ENCODE data around the gene CTNND2. TPM values are rescaled to one million over a fixed set of nuclear protein-coding genes. Genes with fewer than 3 reads are reported as not detected.

The CTNND2 gene
- total and polyA plus RNA-seq, 8 donors, result 9.2 to 62.8 (median 43.7) TPM

DNA sequence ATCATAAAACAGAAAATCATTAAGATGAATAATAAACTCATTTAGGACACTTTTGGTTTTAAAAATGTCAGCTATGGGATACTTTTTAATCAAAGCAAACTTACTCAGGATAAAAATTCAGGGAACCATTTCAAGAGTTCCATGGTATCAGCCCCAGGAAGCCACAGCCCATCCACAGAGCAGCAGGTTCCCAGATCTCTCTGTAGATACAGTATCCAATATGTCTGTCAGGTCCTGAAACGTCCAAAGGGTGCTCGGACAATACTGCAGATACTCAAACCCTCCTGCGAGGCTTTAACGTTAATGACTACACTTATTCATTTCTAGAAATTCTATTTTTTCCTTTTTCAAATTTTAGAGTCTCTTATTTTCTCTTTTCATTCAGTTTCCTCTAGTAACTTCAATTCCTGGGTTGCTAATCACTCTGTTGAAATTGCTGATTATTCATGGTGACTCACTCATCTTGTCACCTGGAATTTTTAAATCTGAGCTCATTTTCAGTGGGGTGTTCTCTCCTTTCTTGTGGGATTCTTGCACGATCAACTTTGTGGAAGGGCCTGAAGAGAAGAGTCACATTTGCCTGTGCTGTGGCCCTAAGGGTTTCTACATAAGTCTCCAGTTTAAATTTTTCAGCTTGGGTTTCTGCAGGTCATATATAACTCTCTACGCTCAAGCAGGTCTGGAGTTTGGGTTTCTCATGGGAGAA lies 435.8 kb downstream of the CTNND2 start:
- no peak for DNase-seq
- intact Hi-C loops (cut with DNase I), result no loop called here
- no peaks in the 10 kb centered on the region for H3K9me3 ChIP-seq
- no peak overlapping the region for H3K27ac ChIP-seq
- 92 to 95% methylated on average over 6 of the region's 6 CpGs for WGBS, 2 donors
- no peaks in the 10 kb centered on the region for H3K27me3 ChIP-seq
- H3K4me3 ChIP-seq, result no peak overlapping the region
- ATAC-seq, result peak in 1 of 4 donors; percentile 18
- TF ChIP-seq, protein P1, sequence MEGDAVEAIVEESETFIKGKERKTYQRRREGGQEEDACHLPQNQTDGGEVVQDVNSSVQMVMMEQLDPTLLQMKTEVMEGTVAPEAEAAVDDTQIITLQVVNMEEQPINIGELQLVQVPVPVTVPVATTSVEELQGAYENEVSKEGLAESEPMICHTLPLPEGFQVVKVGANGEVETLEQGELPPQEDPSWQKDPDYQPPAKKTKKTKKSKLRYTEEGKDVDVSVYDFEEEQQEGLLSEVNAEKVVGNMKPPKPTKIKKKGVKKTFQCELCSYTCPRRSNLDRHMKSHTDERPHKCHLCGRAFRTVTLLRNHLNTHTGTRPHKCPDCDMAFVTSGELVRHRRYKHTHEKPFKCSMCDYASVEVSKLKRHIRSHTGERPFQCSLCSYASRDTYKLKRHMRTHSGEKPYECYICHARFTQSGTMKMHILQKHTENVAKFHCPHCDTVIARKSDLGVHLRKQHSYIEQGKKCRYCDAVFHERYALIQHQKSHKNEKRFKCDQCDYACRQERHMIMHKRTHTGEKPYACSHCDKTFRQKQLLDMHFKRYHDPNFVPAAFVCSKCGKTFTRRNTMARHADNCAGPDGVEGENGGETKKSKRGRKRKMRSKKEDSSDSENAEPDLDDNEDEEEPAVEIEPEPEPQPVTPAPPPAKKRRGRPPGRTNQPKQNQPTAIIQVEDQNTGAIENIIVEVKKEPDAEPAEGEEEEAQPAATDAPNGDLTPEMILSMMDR (IDR thresholded peaks at IDR 0.05), result no peak
- no peaks in the 10 kb centered on the region for H3K4me1 ChIP-seq
- no peaks in the 10 kb centered on the region for H3K36me3 ChIP-seq
- no peak for FAIRE-seq

DNA sequence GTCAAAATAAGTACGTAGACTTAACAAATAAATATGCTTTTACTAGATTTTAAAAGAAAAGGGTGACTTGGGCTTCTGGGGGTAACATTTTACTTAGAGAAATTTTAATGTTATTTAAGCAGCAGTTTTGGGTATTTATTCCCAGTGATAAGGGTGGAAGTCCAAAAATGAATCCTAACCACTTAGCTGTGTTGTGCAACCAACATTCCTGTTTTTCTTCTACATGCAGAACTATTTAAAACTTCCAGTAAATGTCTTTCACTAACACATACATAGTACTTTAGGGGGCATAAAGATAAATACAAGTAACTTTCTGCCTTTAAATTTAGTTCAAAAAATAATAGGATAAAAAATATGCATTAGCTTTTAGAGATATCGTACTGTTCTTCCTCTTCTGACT lies 436.7 kb downstream of the CTNND2 start:
- H3K4me3 ChIP-seq, result no peak overlapping the region
- 87 to 95% methylated on average over 2 of the region's 2 CpGs for WGBS, 2 donors
- DNase-seq (no peak), FAIRE-seq (no peak), ATAC-seq (peak in 1 of 4 donors; percentile 31)
- H3K36me3 ChIP-seq, result no peaks in the 10 kb centered on the region
- no peaks in the 10 kb centered on the region for H3K9me3 ChIP-seq
- no peak overlapping the region for H3K27ac ChIP-seq
- H3K4me1 ChIP-seq, result no peaks in the 10 kb centered on the region
- intact Hi-C loops (cut with DNase I), result no loop called here
- H3K27me3 ChIP-seq, result no peaks in the 10 kb centered on the region
- TF ChIP-seq, protein P1 (IDR thresholded peaks at IDR 0.05), result no peak

DNA sequence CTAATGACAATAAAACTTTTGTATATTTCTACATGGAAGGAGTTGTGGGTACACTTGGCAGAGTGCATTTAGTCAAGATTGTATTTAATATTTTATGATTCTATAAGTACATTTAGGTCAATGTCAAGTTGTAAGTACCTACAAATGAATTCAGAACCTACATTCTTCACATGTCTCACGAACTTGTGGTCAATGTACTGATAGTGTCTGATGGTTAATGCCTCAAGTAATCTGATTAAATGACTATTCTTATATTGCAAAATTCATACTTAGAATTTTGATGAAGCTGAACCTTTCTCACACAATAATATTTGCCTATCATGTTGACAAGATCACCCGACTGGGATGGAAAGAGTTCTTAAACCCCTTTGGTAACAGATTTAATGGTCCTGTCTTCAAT lies 444.5 kb downstream of the CTNND2 start:
- no peak for FAIRE-seq
- H3K4me3 ChIP-seq, result no peak overlapping the region

DNA sequence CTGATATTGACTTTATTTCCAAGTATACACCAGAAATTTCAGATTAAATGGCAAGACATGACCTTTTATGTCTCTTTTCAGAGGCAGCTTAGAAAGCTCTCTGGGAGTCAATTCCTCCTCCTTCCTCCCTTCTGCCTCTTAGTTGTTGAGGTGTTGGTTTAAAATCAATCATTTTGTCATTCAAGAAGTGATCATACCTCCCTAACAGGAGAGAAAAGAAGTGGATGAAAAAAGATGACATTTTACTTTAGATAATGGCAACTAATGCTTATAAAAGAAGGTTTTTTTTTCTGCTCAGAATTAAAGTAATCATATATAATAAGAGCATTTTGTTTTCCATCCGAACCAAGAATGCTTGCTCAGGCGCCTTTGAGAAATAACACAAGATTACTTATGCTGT lies 448.7 kb downstream of the CTNND2 start:
- no peak for FAIRE-seq
- Histone ChIP-seq H3K27me3 (no peaks in the 10 kb centered on the region), H3K4me1 (no peaks in the 10 kb centered on the region), H3K9me3 (no peaks in the 10 kb centered on the region), H3K4me3 (no peak overlapping the region), H3K27ac (no peak overlapping the region), H3K36me3 (no peaks in the 10 kb centered on the region)
- TF ChIP-seq, protein P1 (IDR thresholded peaks at IDR 0.05), result no peak
- intact Hi-C loops (cut with DNase I), result no loop called here
- no peak for DNase-seq
- WGBS, 2 donors, result 97 to 98% methylated on average over 2 of the region's 2 CpGs
- ATAC-seq, result no peak

More for the DNA sequence above, 444.5 kb downstream of the CTNND2 start:
- no peaks in the 10 kb centered on the region for H3K27me3 ChIP-seq
- TF ChIP-seq, protein P1 (IDR thresholded peaks at IDR 0.05), result no peak
- H3K27ac ChIP-seq, result no peak overlapping the region
- 75 to 79% methylated on average over 2 of the region's 2 CpGs for WGBS, 2 donors
- intact Hi-C loops (cut with DNase I), result no loop called here
- ATAC-seq (no peak), DNase-seq (no peak)
- H3K4me1 ChIP-seq, result no peaks in the 10 kb centered on the region
- H3K36me3 ChIP-seq, result no peaks in the 10 kb centered on the region
- H3K9me3 ChIP-seq, result no peaks in the 10 kb centered on the region

DNA sequence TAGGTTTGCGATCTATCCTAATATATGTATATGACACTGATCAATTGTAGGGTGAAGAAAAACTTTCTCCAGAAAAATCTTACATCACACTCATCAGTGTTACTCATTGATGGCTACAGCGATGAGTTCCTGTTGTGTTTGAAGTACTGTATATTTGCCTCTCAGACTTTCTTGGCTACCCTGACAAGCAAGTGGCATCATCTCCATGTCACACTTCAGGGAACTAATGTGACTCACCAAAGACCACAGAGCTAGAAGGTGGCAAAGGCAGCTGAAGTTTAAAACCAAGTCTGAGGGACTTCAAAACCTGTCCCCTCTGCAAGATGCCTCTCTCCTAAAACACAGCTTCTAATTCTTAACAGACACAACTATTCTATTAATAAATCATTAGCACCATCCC lies 451.4 kb downstream of the CTNND2 start:
- FAIRE-seq, result no peak
- ATAC-seq, result no peak
- 89 to 90% methylated on average over 2 of the region's 2 CpGs for WGBS, 2 donors

More for the DNA sequence above, 451.4 kb downstream of the CTNND2 start:
- no peaks in the 10 kb centered on the region for H3K36me3 ChIP-seq
- H3K4me1 ChIP-seq, result no peaks in the 10 kb centered on the region
- no peaks in the 10 kb centered on the region for H3K9me3 ChIP-seq
- intact Hi-C loops (cut with DNase I), result no loop called here
- H3K27ac ChIP-seq, result no peak overlapping the region
- TF ChIP-seq, protein P1 (IDR thresholded peaks at IDR 0.05), result no peak
- no peaks in the 10 kb centered on the region for H3K27me3 ChIP-seq
- H3K4me3 ChIP-seq, result no peak overlapping the region
- DNase-seq, result no peak
